Measurements from ENCODE around the gene TSPAN9. TPM values are rescaled to one million over a fixed set of nuclear protein-coding genes. Genes with fewer than 3 reads are reported as not detected.

Gene TSPAN9
- polyA plus RNA-seq, 2 of the 4 experiments (the other 2 are of a cell fraction), result 12.4 to 16.1 TPM

- no peak for ATAC-seq
- no peak for DNase-seq (ENCODE audit: low read depth in 1 of 2, low spot score in 1 of 2)
- Histone ChIP-seq H3K27ac (no peak overlapping the region), H3K4me2 (no peak overlapping the region), H3K4me3 (no peak overlapping the region), H3K9me3 (no peaks in the 10 kb centered on the region), H3K4me1 (no peaks in the 10 kb centered on the region)
- ChIA-PET CTCF (interaction anchor here (5.8 to 11.2 kb wide), 3 partner anchors 12 to 494 kb away, joined by 33 to 147 read pairs (median 56); no protein-coding TSS in a partner anchor), POLR2A (no interaction called here)
- no peak for TF ChIP-seq JUNB (IDR thresholded peaks at IDR 0.05)
- no peak for TF ChIP-seq FOSB (CRISPR knock-in tag; IDR thresholded peaks at IDR 0.05)
- no peak for TF ChIP-seq REST (IDR thresholded peaks at IDR 0.05)
- no peak for TF ChIP-seq MYC (IDR thresholded peaks at IDR 0.05; ENCODE audit: borderline replicate concordance, low read length)
- no peak for TF ChIP-seq HEYL (CRISPR knock-in tag; IDR thresholded peaks at IDR 0.05)
- TF ChIP-seq TP53 (CRISPR knock-in tag; IDR thresholded peaks at IDR 0.05), result no peak
- TF ChIP-seq FOSL2 (IDR thresholded peaks at IDR 0.05), result no peak
- TF ChIP-seq FOSL2 (CRISPR knock-in tag; IDR thresholded peaks at IDR 0.05), result no peak
- no peak for TF ChIP-seq TFCP2L1 (CRISPR knock-in tag; IDR thresholded peaks at IDR 0.05)
- no peak for TF ChIP-seq SMC3 (IDR thresholded peaks at IDR 0.05)
- TF ChIP-seq MAZ (IDR thresholded peaks at IDR 0.05; ENCODE audit: borderline replicate concordance, low read depth, low read length), result no peak
- TF ChIP-seq, protein P1, sequence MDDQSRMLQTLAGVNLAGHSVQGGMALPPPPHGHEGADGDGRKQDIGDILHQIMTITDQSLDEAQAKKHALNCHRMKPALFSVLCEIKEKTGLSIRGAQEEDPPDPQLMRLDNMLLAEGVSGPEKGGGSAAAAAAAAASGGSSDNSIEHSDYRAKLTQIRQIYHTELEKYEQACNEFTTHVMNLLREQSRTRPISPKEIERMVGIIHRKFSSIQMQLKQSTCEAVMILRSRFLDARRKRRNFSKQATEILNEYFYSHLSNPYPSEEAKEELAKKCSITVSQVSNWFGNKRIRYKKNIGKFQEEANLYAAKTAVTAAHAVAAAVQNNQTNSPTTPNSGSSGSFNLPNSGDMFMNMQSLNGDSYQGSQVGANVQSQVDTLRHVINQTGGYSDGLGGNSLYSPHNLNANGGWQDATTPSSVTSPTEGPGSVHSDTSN (IDR thresholded peaks at IDR 0.05), result no peak
- TF ChIP-seq EHMT2 (IDR thresholded peaks at IDR 0.05; ENCODE audit: low read depth), result no peak
- TF ChIP-seq, protein P2, sequence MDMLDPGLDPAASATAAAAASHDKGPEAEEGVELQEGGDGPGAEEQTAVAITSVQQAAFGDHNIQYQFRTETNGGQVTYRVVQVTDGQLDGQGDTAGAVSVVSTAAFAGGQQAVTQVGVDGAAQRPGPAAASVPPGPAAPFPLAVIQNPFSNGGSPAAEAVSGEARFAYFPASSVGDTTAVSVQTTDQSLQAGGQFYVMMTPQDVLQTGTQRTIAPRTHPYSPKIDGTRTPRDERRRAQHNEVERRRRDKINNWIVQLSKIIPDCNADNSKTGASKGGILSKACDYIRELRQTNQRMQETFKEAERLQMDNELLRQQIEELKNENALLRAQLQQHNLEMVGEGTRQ (IDR thresholded peaks at IDR 0.05), result no peak
- FAIRE-seq, result no peak
- 60% methylated on average over 13 of the region's 14 CpGs for WGBS (ENCODE audit: missing lambda C conversion rate)
Observed at GRCh38 chr12:3311491-3312103, 234.4 kb downstream of the TSPAN9 start.

DNA sequence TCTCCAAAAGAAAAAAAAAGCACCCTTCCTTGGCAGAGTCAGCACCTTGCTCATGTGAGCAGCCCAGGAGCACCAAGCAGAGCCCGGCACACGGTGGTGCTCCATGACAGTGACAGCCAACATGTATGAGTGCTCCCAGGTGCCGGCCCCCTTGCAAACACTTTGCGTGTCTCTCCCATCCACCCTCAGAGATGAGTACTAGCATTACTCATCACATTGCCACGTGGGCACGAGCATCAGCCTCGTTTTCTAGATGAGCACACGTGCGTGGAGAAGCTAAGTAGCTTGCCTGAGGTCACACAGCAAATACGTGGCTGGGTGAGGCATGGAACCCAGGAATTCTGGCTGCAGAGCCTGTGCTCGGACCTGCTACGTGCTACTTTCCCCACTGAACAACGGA is 235.9 kb downstream of the TSPAN9 start:
- no peak overlapping the region for H3K27ac ChIP-seq
- DNase-seq (ENCODE audit: low read depth in 1 of 2, low spot score in 1 of 2) (no peak), FAIRE-seq (no peak), ATAC-seq (no peak)
- ChIA-PET POLR2A (interaction anchor here (1.0 kb wide), 1 partner anchor 13 kb away, joined by 3 read pairs; no protein-coding TSS in a partner anchor), CTCF (interaction anchor here (1.2 to 11.2 kb wide), 14 partner anchors 9 to 521 kb away, joined by 3 to 147 read pairs (median 5); no protein-coding TSS in a partner anchor)
- 35% methylated on average over 11 of the region's 13 CpGs for WGBS (ENCODE audit: missing lambda C conversion rate)
- no peaks in the 10 kb centered on the region for H3K4me1 ChIP-seq
- H3K9me3 ChIP-seq, result no peaks in the 10 kb centered on the region
- no peak overlapping the region for H3K4me2 ChIP-seq
- TF ChIP-seq CBX8 (IDR thresholded peaks at IDR 0.05) (no peak), KDM1A (IDR thresholded peaks at IDR 0.05; ENCODE audit: low read depth) (no peak), MAZ (IDR thresholded peaks at IDR 0.05; ENCODE audit: borderline replicate concordance, low read depth, low read length) (no peak), TFCP2L1 (CRISPR knock-in tag; IDR thresholded peaks at IDR 0.05) (no peak), RAD21 (conservative IDR thresholded peaks at IDR 0.05 in 1 of 2, IDR thresholded peaks at IDR 0.05 in 1 of 2) (no peak), FOSB (CRISPR knock-in tag; IDR thresholded peaks at IDR 0.05) (no peak), REST (IDR thresholded peaks at IDR 0.05) (no peak), CHD4 (IDR thresholded peaks at IDR 0.05; ENCODE audit: borderline replicate concordance) (no peak), CHD2 (IDR thresholded peaks at IDR 0.05; ENCODE audit: low read length, partially characterized antibody) (no peak), CEBPB (IDR thresholded peaks at IDR 0.05) (no peak), BHLHE40 (IDR thresholded peaks at IDR 0.05; ENCODE audit: low read depth, low read length) (no peak)
- TF ChIP-seq, protein P3, sequence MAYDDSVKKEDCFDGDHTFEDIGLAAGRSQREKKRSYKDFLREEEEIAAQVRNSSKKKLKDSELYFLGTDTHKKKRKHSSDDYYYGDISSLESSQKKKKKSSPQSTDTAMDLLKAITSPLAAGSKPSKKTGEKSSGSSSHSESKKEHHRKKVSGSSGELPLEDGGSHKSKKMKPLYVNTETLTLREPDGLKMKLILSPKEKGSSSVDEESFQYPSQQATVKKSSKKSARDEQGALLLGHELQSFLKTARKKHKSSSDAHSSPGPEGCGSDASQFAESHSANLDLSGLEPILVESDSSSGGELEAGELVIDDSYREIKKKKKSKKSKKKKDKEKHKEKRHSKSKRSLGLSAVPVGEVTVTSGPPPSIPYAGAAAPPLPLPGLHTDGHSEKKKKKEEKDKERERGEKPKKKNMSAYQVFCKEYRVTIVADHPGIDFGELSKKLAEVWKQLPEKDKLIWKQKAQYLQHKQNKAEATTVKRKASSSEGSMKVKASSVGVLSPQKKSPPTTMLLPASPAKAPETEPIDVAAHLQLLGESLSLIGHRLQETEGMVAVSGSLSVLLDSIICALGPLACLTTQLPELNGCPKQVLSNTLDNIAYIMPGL (CRISPR knock-in tag; IDR thresholded peaks at IDR 0.05; ENCODE audit: borderline replicate concordance), result no peak
- TF ChIP-seq, protein P2 (IDR thresholded peaks at IDR 0.05), result no peak
- no peak overlapping the region for H3K4me3 ChIP-seq
